ENCODE results near the gene ATRN.

The ATRN gene

DNA sequence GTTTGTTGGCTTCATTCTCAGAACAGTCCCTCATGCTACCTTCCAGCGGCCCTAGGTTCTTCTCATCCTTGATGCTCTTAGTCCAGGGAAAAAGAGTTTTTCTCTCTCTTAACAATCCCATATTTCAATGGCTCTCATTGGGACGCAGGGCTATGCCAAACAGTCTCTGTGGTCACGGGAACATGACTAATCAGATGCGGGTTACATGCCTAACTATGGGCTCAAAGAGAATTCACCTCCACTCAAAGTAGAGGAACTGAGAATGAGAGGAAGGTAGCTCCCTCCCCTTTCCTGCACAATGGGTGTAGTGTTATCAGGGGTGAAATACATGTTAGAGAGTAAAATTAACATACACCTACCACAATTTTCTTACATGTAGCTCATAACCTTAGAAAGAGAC lies 18.1 kb upstream of the ATRN start:
- TF ChIP-seq CTCF (conservative IDR thresholded peaks at IDR 0.05; ENCODE audit: low read depth, low read length): no peak
- no peak overlapping the region for H3K4me3 ChIP-seq (ENCODE audit: low read depth, low read length)
- DNase-seq (ENCODE audit: low read depth): no peak

GRCh38 chr20:3454831-3455230 lies 16.0 kb upstream of the ATRN start:
- DNase-seq (ENCODE audit: low read depth): no peak

DNA sequence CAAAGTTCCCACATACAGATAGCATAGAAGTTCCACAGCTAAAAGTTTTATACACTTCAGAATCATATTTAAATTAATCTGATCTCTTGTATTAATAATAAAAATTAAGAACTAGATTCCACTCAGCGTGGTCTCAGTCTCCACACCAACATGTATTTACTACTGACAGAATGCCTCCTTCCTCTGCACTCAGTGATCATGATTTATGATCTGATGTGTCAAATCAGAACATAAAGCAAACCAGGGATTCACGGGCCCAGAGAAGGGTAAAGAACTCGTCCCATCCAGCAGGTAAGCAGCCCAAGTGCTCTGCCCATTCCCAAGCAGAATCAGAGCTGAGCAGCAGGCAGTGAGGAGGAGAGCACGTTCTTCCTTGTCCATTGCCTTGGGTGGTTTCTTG lies 14.2 kb upstream of the ATRN start:
- TF ChIP-seq CTCF (conservative IDR thresholded peaks at IDR 0.05; ENCODE audit: low read depth, low read length): no peak
- no peak overlapping the region for H3K4me3 ChIP-seq (ENCODE audit: low read depth, low read length)
- DNase-seq (ENCODE audit: low read depth): no peak

More at GRCh38 chr20:3454831-3455230, 16.0 kb upstream of the ATRN start:
- H3K4me3 ChIP-seq (ENCODE audit: low read depth, low read length): no peak overlapping the region
- no peak for TF ChIP-seq CTCF (conservative IDR thresholded peaks at IDR 0.05; ENCODE audit: low read depth, low read length)

DNA sequence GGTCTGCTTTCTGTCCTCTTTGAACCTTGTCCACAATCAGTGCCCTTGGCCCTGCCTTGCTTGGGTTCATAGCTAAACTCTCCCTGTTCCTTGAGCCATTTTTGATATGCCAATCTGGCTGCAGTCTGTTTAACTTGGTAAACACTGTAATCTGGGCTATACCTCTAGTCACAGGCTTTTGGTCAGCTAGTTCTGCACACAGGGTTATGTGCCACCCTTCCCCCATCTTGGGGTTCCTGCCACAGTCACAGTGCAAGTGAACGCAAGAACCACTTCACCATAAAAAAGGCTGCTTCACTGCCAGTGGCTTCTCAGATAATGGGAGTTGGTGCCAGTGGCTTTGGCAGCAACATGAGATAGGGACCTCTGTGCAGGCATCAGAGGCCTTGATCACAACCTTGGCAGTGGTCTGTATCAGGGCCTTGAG lies 10.9 kb upstream of the ATRN start:
- no peak for TF ChIP-seq CTCF (conservative IDR thresholded peaks at IDR 0.05; ENCODE audit: low read depth, low read length)
- no peak overlapping the region for H3K4me3 ChIP-seq (ENCODE audit: low read depth, low read length)
- no peak for DNase-seq (ENCODE audit: low read depth)

DNA sequence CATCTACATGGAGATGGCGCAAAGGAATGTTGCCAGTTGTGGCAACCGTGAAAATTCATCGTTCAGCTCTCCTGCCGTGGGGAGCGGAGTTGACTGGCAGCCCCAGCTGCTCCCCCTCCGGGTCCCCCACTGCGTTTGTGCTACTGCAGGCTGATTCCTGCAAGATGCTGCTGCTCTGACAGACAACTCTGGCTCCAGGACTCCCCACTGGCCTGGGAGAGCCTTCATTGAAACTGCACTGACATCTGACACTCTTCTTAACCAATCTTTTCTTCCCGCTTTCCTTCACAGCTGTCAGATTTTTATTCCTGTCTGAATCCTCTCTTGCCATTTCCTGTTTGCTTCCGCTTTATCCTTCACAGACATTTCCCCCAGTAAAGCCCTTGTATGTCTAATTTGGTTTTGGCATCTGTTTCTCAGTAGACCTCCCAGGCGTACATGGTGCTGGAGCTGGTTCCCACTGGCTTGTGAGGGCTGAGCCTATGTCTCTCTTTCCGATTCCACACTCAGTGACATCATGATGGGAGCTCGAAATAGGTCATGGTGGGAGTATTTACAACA lies 9.5 kb upstream of the ATRN start:
- no peak for TF ChIP-seq CTCF (conservative IDR thresholded peaks at IDR 0.05; ENCODE audit: low read depth, low read length)
- H3K4me3 ChIP-seq (ENCODE audit: low read depth, low read length): peak overlapping the region; percentile 12
- DNase-seq (ENCODE audit: low read depth): peak; percentile 55

DNA sequence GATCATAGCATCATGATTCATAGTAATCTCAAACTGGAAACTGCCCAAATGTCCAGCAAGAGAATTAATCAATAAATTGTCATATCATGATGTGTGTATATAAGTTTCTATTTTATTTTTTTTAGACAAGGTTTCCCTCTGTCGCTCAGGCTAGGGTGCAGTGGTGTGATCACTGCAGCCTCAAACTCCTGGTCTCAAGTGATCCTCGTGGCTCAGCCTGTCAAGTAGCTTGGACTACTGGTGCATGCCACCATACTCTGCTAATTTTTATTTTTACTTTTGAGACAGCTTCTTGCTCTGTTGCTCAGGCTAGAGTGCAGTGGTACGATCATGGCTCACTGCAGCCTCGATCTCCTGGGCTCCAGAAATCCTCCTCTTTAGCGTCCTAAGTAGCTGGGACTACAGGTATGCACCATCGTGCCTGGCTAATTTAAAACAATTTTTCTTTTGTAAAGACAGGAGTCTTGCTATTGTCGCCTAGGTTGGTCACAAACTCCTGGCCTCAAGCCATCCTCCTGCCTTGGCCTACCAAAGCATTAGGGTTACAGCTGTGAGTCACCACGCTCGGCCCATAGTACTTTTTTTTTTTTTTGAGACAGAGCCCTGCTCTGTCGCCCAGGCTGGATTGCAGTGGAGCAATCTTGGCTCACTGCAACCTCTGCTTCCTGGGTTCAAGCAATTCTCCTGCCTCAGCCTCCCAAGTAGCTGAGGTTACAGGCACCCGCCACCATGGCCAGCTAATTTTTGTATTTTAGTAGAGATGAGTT lies 8.7 kb upstream of the ATRN start:
- H3K4me3 ChIP-seq (ENCODE audit: low read depth, low read length): no peak overlapping the region
- TF ChIP-seq CTCF (conservative IDR thresholded peaks at IDR 0.05; ENCODE audit: low read depth, low read length): no peak
- no peak for DNase-seq (ENCODE audit: low read depth)

GRCh38 chr20:3464166-3464565 lies 6.7 kb upstream of the ATRN start:
- H3K4me3 ChIP-seq (ENCODE audit: low read depth, low read length): no peak overlapping the region
- no peak for TF ChIP-seq CTCF (conservative IDR thresholded peaks at IDR 0.05; ENCODE audit: low read depth, low read length)
- DNase-seq (ENCODE audit: low read depth): no peak

All from choroid plexus epithelial cell (primary cell).